Breast epithelium (tissue), 3 donors: ENCODE results near the gene WASHC4.
"Not testable (repeated sequence)": the region's sequence is repeated elsewhere in the genome, so short reads cannot be mapped to it uniquely, and the experiment has no call there.

Source experiments
- POLR2A ChIP-seq: fragments of 450-650 bp; IDR thresholded peaks from one replicate; pipeline ENCODE4 v1.6.1; 2016; ENCODE audit warnings: antibody characterized with exemption, mild to moderate bottlenecking, moderate library complexity
- POLR2AphosphoS5 ChIP-seq, 3 donors: sonication (generic); formaldehyde crosslinking; IDR thresholded peaks; one replicate each; pipeline ENCODE4 v1.6.1; 2017; ENCODE audit warnings: antibody characterized with exemption in 3 of 3
- TF ChIP-seq, protein P1 (sequence below), 3 donors: fragments of 450-650 bp; IDR thresholded peaks; one replicate each; pipeline ENCODE4 v1.5.1; 2016 to 2017; ENCODE audit warnings: antibody characterized with exemption in 3 of 3, mild to moderate bottlenecking in 3 of 3, moderate library complexity in 3 of 3

DNA sequence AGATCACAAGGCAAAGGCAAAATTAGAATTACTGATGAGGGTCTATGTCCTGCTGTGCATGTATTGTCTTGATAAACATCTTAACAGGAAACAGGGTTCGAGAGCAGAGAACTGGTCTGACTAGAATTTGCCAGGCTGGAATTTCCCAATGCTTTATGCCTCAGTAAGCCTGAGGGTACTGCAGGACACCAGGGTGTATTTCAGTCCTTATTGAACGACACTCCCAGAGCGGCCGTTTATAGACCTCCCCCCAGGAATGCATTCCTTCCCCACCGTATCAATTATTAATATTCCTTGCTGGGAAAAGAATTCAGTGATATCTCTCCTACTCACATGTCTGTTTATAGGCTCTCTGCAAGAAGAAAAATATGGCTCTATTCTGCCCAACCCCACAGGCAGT lies 12.2 kb upstream of the WASHC4 start:
- TF ChIP-seq POLR2A; POLR2AphosphoS5 (IDR thresholded peaks at IDR 0.05): not testable (repeated sequence)
- TF ChIP-seq, protein P1, sequence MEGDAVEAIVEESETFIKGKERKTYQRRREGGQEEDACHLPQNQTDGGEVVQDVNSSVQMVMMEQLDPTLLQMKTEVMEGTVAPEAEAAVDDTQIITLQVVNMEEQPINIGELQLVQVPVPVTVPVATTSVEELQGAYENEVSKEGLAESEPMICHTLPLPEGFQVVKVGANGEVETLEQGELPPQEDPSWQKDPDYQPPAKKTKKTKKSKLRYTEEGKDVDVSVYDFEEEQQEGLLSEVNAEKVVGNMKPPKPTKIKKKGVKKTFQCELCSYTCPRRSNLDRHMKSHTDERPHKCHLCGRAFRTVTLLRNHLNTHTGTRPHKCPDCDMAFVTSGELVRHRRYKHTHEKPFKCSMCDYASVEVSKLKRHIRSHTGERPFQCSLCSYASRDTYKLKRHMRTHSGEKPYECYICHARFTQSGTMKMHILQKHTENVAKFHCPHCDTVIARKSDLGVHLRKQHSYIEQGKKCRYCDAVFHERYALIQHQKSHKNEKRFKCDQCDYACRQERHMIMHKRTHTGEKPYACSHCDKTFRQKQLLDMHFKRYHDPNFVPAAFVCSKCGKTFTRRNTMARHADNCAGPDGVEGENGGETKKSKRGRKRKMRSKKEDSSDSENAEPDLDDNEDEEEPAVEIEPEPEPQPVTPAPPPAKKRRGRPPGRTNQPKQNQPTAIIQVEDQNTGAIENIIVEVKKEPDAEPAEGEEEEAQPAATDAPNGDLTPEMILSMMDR (IDR thresholded peaks at IDR 0.05): not testable (repeated sequence)
